ENCODE data around the gene ZNF444.

- no peak for TF ChIP-seq CREB1 (IDR thresholded peaks at IDR 0.05)
- TF ChIP-seq MAX (IDR thresholded peaks at IDR 0.05) = no peak
- no peak for TF ChIP-seq YY1 (IDR thresholded peaks at IDR 0.05; ENCODE audit: low read depth, low read length)
- peak in 1 of 3 experiments; percentile 8; a peak in 1 of 4 replicates for TF ChIP-seq CTCF (IDR thresholded peaks at IDR 0.05; ENCODE audit: control extremely low read depth in 1 of 3, insufficient read depth in 1 of 3, low read depth in 1 of 3, low read length in 3 of 3)
- no peak for TF ChIP-seq POLR2AphosphoS5 (IDR thresholded peaks at IDR 0.05; ENCODE audit: low read depth, low read length)
- TF ChIP-seq GABPA (IDR thresholded peaks at IDR 0.05; ENCODE audit: borderline replicate concordance, insufficient read depth, low read length) = no peak
- TF ChIP-seq SIN3A (conservative IDR thresholded peaks at IDR 0.05 in 1 of 2, IDR thresholded peaks at IDR 0.05 in 1 of 2; ENCODE audit: low read depth in 1 of 2, low read length in 2 of 2) = no peak
- TF ChIP-seq HDAC6 (IDR thresholded peaks at IDR 0.05; ENCODE audit: low read depth, low read length) = no peak
Observed at GRCh38 chr19:56136362-56136761, 4.7 kb upstream of the ZNF444 start.

Measured in H1 (cell line).